Adrenal gland (tissue), 5 donors: Measurements from ENCODE around the gene CMTR1.

Experiments
- CTCF ChIP-seq, 6 experiments: fragments of 450-650 bp in 4 of 6; fragments of 200-600 bp in 2 of 6; sonication (generic) in 1 of 6; IDR thresholded peaks; 1 replicate in 5 of 6; 2 replicates in 1 of 6; pipeline versions ENCODE4 v1.5.1 to v1.8.0; 2016 to 2021; ENCODE audit warnings: antibody characterized with exemption in 6 of 6, mild to moderate bottlenecking in 2 of 6, moderate library complexity in 1 of 6
- POLR2A ChIP-seq, 2 donors: fragments of 450-650 bp; IDR thresholded peaks; one replicate each; pipeline ENCODE4 v1.6.1; 2017; ENCODE audit warnings: antibody characterized with exemption in 2 of 2, mild to moderate bottlenecking in 2 of 2, moderate library complexity in 1 of 2
- donor health status: DM: no; HTN: no; CAD: no.

- TF ChIP-seq CTCF (IDR thresholded peaks at IDR 0.05) (no peak), POLR2A (IDR thresholded peaks at IDR 0.05) (no peak)
Measured at GRCh38 chr6:37511201-37511600, 78.2 kb downstream of the CMTR1 start.
